ENCODE data around the gene CTNNBIP1. TPM values are rescaled to one million over a fixed set of nuclear protein-coding genes. Genes with fewer than 3 reads are reported as not detected.
"Not testable (repeated sequence)": the region's sequence is repeated elsewhere in the genome, so short reads cannot be mapped to it uniquely, and the experiment has no call there.

Gene CTNNBIP1, protein sequence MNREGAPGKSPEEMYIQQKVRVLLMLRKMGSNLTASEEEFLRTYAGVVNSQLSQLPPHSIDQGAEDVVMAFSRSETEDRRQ
- polyA plus RNA-seq (ENCODE audit: insufficient read length in 4 of 4) = 10 to 100 TPM; 30.7 to 36.5 (median 34.8) TPM

DNA sequence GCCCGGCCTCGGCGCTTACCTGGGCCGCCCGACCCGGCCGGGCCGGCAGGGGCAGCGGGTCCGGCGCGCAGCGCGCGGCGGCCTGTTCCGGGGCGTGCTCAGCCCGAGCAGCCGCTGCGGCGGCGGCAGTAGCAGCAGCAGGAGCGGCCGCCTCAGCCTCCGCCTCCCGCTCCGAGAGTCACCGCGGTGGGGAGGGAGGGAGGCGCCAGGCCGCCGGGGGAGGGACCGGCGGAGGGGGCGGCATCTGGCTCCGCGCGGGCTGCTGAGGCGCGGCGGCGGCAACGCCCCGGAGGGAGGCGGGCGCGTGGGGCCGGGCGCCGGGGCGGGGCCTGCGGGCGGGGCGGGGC, at the start of gene CTNNBIP1:
Gene CTNNBIP1 (minus strand): TSS at position 194 of the 347 bp plus-strand sequence. CDS start 38,205 bp downstream, outside the sequence.
- no peak for DNase-seq (ENCODE audit: low read depth in 4 of 4, low spot score in 3 of 4)

DNA sequence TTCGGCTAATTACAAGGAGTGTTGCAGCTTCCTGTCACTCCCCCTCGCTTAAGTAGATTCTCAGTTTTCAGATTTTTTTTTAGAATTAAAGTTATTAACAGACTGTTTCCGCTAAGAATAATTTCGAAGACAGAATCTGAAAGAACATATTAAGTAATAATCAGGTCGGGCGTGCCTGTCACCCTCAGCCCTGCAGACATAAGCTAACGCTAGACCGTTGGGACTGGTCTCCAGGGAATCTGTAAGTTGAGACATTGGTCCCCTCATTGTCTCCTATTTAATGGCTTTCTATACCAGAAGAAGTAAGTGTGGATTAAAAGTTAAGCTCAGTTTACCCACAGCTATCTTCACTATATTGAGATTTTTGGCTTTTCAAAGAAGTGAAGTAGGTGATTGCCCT, 47.7 kb upstream of the CTNNBIP1 start:
- no peak for DNase-seq (ENCODE audit: low read depth in 4 of 4, low spot score in 3 of 4)

DNA sequence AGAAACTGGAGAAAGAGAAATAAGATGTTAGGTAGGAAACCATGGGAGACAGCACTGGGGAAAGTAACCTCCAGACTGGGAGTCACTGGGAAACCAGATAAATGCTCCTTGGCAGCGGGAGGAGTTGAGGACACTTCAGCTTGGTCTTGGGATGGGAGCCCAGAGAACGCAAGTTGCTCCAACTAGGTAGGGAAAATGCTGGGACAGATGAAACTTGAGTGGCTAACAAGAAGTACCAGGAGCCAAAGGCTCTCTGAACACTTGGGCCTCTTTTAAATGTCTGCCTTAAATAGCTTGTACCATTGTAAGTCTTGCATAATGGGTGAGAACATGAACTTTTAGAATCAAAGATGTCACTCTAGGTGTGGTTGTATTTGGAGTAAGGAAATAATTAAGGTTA, 36.2 kb upstream of the CTNNBIP1 start:
- no peak for DNase-seq (ENCODE audit: low read depth in 4 of 4, low spot score in 3 of 4)

GRCh38 chr1:9942939-9943788, 33.1 kb upstream of the CTNNBIP1 start, which contains the start of the genes LZIC and NMNAT1:
Gene LZIC (minus strand): TSS chr1:9943391. CDS start chr1:9936619, 6,772 bp downstream.
Gene NMNAT1 (plus strand): TSS chr1:9943475. CDS start chr1:9972074, 28,599 bp downstream.
- DNase-seq (ENCODE audit: low read depth in 4 of 4, low spot score in 3 of 4) = peak; percentile 83 to 86 (median 85)

GRCh38 chr1:9942399-9942938, 32.4 kb upstream of the CTNNBIP1 start:
- DNase-seq (ENCODE audit: low read depth in 4 of 4, low spot score in 3 of 4) = peak in 2 of 4 donors; percentile 33 to 35

- DNase-seq (ENCODE audit: low read depth in 4 of 4, low spot score in 3 of 4) = no peak
Observed at GRCh38 chr1:9929431-9930385, 19.6 kb upstream of the CTNNBIP1 start.

GRCh38 chr1:9927259-9927658, 17.2 kb upstream of the CTNNBIP1 start:
- DNase-seq (ENCODE audit: low read depth in 4 of 4, low spot score in 3 of 4) = no peak

DNA sequence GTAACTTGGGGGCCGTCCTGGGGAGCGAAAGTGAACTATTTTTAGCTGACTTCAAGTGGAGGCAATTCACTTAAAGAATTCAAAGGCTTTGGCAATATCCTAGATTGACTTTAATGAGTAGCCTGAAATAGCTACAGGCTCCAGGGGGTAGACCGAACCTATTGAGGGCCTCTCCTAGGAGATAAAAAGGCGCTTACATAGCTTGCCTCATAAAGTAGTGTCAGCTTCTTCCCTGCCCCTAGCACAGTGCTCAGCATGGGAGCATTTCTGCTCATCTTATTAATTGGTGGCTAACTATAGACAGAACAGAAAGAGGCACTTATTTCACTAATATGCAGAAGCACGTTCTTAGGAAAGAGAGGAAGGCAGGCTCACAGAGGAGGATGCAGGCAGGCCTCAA, 12.3 kb upstream of the CTNNBIP1 start:
- DNase-seq (ENCODE audit: low read depth in 4 of 4, low spot score in 3 of 4) = no peak

DNA sequence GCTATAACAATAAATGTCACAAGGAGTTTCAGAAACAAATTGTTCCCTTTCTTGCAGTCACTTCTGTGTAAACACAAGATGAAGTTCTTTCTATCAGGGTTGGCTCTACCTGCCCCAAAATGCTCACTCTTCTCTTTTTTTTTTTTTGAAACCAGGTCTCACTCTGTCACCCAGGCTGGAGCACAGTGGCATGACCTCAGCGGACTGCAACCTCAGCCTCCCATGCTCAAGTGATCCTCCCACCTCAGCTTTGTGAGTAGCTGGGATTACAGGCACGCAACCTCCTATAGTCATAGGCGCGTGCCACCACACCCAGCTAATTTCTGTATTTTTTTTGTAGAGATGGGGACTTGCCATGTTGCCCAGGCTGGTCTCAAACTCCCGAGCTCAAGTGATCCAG, 10.5 kb upstream of the CTNNBIP1 start:
- no peak for DNase-seq (ENCODE audit: low read depth in 4 of 4, low spot score in 3 of 4)

DNA sequence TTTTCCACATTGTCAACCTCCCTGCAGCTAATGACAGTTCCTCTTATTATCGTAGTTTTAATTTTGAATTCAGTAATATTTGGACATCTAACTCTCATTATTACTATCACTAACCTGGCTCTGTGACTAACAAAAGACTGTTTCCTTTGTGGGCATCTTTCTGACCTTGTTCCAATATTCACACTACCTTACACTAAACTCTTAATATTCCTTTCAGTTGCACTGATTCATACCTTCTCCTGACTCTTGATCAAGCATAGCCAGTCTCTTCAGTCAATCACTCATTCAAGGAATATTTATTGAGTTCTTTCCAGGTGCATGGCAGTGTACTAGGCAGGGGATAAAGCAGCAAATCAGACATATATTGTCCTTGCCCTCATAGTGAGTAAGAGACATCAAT, 7.8 kb upstream of the CTNNBIP1 start:
- no peak for DNase-seq (ENCODE audit: low read depth in 4 of 4, low spot score in 3 of 4)

GRCh38 chr1:9917495-9917894, 7.4 kb upstream of the CTNNBIP1 start:
- DNase-seq (ENCODE audit: low read depth in 4 of 4, low spot score in 3 of 4) = not testable (repeated sequence)

DNA sequence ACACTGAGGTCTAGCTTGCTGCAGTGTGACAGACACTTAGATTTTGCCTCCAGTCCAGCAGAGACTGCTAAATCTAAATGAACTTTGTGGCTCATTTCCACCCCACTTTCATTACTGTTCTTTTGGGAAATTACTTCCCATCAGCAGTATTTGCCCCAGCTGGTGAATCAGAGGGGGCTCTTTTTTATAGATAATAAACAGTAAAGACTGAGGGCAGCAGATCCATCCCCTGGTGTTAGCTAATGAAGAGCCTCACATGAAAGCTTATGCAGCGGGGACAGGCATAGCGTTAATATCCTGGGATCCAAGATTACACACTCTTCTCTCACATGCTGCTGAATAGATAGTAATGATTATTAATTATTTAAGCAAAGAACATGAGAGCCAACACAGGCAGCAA, 6.4 kb upstream of the CTNNBIP1 start:
- DNase-seq (ENCODE audit: low read depth in 4 of 4, low spot score in 3 of 4) = no peak

GRCh38 chr1:9914610-9914937, 4.5 kb upstream of the CTNNBIP1 start:
- DNase-seq (ENCODE audit: low read depth in 4 of 4, low spot score in 3 of 4) = no peak

DNA sequence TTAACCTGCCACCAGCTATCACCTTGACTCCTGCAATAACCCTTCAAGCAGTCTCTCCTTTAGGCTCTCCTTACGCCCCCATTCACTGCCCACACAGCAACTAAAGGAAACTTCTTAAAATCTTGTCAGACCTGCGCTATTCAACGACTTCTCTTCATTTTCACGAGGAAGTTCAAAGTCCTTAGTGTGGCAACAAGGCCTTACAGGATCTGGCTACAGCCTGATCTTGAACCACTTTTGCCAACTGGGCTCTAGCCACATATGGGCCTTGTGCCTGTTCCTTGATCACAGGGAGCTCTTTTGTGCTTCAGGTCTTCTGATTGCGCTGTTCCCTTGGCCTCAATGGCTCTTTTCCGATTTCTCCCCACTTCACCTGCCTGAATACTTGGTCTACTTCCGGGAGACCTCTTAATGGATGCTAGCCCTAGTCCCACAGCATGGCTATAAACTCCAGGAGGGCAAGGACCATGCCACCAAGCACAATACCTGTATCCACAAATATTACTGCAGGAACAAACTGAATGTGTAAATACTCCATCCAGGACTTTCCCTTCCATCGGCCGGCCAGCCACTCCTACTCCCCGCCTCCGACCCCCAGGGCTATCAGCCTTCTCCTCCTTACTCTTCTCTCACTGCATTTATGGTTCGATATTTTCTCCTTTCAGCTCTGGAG, 2.3 kb upstream of the CTNNBIP1 start:
- DNase-seq (ENCODE audit: low read depth in 4 of 4, low spot score in 3 of 4) = no peak

GRCh38 chr1:9910423-9911178, 532 bp upstream of the CTNNBIP1 start:
- peak; percentile 95 to 97 (median 96) for DNase-seq (ENCODE audit: low read depth in 4 of 4, low spot score in 3 of 4)

DNA sequence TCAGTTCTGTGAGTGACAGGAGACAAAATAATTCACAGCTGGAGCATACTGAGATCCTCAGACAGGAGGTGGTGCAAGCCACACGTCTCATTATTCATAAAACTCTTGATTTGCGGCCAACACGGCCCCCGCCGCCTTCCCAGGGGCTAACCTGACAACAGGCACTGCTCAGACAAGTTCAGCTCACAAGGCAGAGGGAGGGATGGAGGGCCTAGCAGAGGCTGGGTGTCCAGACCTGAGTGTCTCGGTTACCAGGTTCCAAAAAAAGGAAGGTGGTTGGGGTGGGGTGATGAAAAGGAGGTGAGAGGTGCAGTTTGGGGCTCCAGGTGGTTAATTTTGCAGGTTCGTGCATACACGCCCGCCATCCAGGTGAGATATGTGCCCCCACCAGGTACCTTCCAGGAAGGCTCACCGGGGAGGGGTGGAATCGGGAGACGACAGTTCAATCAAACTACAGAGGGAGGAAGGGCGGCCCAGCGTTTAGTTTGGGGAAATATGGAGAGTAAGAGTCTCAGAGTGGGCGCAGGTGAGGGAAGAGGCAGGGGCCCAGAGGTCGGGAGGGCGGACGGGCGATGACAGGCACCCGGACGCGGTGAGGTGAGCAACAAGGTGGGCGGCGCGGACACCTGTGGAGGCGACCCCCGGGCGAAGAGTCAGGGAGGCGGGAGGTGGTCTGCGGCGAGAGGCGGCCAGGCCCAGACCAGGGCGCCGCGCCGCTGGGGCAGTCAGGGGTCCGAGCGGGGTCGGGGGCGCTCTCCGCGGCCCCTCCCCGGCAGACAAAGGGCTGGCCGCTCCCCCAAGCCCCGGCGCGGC, 629 bp downstream of the CTNNBIP1 start:
- DNase-seq (ENCODE audit: low read depth in 4 of 4, low spot score in 3 of 4) = no peak

DNA sequence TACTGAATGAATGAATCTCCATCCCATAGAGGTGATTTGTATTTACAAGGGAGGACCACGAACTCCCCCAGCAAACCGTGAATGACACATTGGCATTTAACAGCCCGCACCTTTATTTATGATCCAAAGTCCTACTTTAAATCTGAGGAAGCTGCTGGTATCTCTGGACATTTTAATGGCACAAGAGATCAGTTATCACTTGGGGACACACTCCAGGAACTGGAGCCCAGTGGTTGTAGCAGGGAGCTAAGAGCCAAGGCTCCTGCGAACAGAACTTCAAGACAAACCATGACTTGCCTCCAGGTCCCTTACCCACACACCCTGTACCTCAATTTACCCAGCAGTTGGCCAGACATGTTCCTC, 1.2 kb downstream of the CTNNBIP1 start:
- DNase-seq (ENCODE audit: low read depth in 4 of 4, low spot score in 3 of 4) = no peak

GRCh38 chr1:9907441-9907840, 2.6 kb downstream of the CTNNBIP1 start:
- DNase-seq (ENCODE audit: low read depth in 4 of 4, low spot score in 3 of 4) = no peak

DNA sequence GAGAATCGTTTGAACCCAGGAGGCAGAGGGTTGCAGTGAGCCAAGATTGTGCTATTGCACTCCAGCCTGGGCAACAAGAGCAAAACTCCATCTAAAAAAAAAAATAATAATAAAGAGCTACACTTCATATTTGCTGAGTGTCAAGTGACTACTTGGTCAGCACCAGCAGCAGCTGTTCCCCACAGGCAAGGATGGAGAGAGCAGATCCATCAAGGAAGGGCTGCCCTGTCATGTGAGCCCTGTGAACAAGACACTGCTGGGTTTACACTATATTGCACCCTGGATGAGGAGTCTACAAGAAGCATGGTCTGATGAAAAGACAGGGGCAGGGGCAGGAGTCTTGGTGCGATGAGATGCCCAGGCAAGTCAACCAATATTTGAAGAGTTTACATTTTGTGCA, 3.6 kb downstream of the CTNNBIP1 start:
- no peak for DNase-seq (ENCODE audit: low read depth in 4 of 4, low spot score in 3 of 4)
